IMR-90 (cell line): Measurements from ENCODE around the gene IFNA16. TPM values are rescaled to one million over a fixed set of nuclear protein-coding genes. Genes with fewer than 3 reads are reported as not detected.

Experiments
- ATAC-seq: fragments of 200-7000 bp; cut with Tn5 transposase; 2 replicates; pipeline ENCODE4 v1.9.1; 2020; ENCODE audit warnings: low read depth, mild to moderate bottlenecking, moderate library complexity
- BruUV-seq: library from RNA; stranded (reverse); fragments of 400-500 nt; replicated peaks from 2 replicates; lab custom pipeline; 2021; lab: Mats Ljungman, UMichigan
- CTCF ChIA-PET: fragments of 300-600 bp; formaldehyde crosslinking; extraction: SDS; loops from one replicate; lab custom pipeline; 2021; ENCODE audit warnings: antibody characterized with exemption; lab: Yijun Ruan, JAX
- POLR2A ChIA-PET: fragments of 300-600 bp; sonication (Branson Sonifier 250); formaldehyde crosslinking; loops from one replicate; lab custom pipeline; 2022; ENCODE audit warnings: antibody characterized with exemption; ENCODE audit not compliant: unreplicated experiment; lab: Charles Lee
- DNase-seq: peaks from one replicate; pipeline ENCODE4 v3.0.0; 2013
- H2AFZ ChIP-seq: replicated peaks from 2 replicates; pipeline ENCODE3; 2013; ENCODE audit warnings: low read length, mild to moderate bottlenecking; ENCODE audit not compliant: poor library complexity
- H2AK5ac ChIP-seq: 2 replicates; pipeline ENCODE4 v1.6.1; 2013; ENCODE audit warnings: low read depth, low read length, inconsistent platforms
- H2AK9ac ChIP-seq: replicated peaks from 2 replicates; pipeline ENCODE3; 2013; ENCODE audit warnings: mild to moderate bottlenecking, low read depth, low read length, moderate library complexity; ENCODE audit not compliant: poor library complexity
- H2BK120ac ChIP-seq: 2 replicates; pipeline ENCODE4 v1.6.1; 2013; ENCODE audit warnings: low read depth, low read length, inconsistent platforms
- H2BK15ac ChIP-seq: 3 replicates; pipeline ENCODE4 v1.6.1; 2013; ENCODE audit warnings: low read depth, low read length, inconsistent platforms
- H2BK20ac ChIP-seq: 2 replicates; pipeline ENCODE4 v1.6.1; 2013; ENCODE audit warnings: low read depth, mild to moderate bottlenecking, inconsistent platforms, low read length, moderate library complexity
- H2BK5ac ChIP-seq: 2 replicates; pipeline ENCODE4 v1.6.1; 2013; ENCODE audit warnings: mild to moderate bottlenecking, low read depth, low read length, inconsistent platforms; ENCODE audit not compliant: poor library complexity, severe bottlenecking
- H3K14ac ChIP-seq: replicated peaks from 2 replicates; pipeline ENCODE4 v1.6.1; 2013; ENCODE audit warnings: low read depth, low read length, inconsistent platforms
- H3K18ac ChIP-seq: 2 replicates; pipeline ENCODE4 v1.6.1; 2013; ENCODE audit warnings: low read depth, low read length, control low read depth
- H3K23ac ChIP-seq: 2 replicates; pipeline ENCODE4 v1.6.1; 2013; ENCODE audit warnings: low read depth, low read length, inconsistent platforms
- H3K27ac ChIP-seq: 2 replicates; pipeline ENCODE4 v1.5.1; 2013; ENCODE audit warnings: mild to moderate bottlenecking, control low read depth, low read length; ENCODE audit not compliant: insufficient read depth
- H3K27me3 ChIP-seq: 2 replicates; pipeline ENCODE4 v1.6.1; 2013; ENCODE audit warnings: low read length; ENCODE audit not compliant: control insufficient read depth, insufficient read depth
- H3K36me3 ChIP-seq: 2 replicates; pipeline ENCODE4 v1.6.1; 2013; ENCODE audit warnings: low read length, mixed read lengths; ENCODE audit not compliant: control insufficient read depth, insufficient read depth
- H3K4ac ChIP-seq: 2 replicates; pipeline ENCODE4 v1.6.1; 2013; ENCODE audit warnings: low read depth, low read length, inconsistent platforms
- H3K4me1 ChIP-seq: 2 replicates; pipeline ENCODE4 v1.6.1; 2013; ENCODE audit warnings: low read length, mixed read lengths; ENCODE audit not compliant: control insufficient read depth, insufficient read depth
- H3K4me2 ChIP-seq: 2 replicates; pipeline ENCODE4 v1.6.1; 2013; ENCODE audit warnings: low read depth, mild to moderate bottlenecking, control low read depth, low read length, moderate library complexity
- H3K4me3 ChIP-seq: 2 replicates; pipeline ENCODE4 v1.5.1; 2013; ENCODE audit warnings: low read depth, mild to moderate bottlenecking, control low read depth, low read length, moderate library complexity; ENCODE audit not compliant: insufficient read depth
- H3K56ac ChIP-seq: 2 replicates; pipeline ENCODE4 v1.6.1; 2013; ENCODE audit warnings: low read length, inconsistent platforms; ENCODE audit not compliant: insufficient read depth; ENCODE audit errors: extremely low read depth
- H3K79me1 ChIP-seq, 2 experiments: 2 replicates each; pipeline ENCODE4 v1.6.1; 2013; ENCODE audit warnings: low read length in 2 of 2, inconsistent platforms in 1 of 2, low read depth in 1 of 2
- H3K9ac ChIP-seq: 2 replicates; pipeline ENCODE4 v1.6.1; 2013; ENCODE audit warnings: low read depth, low read length, control low read depth
- H3K9me1 ChIP-seq: 2 replicates; pipeline ENCODE4 v1.6.1; 2013; ENCODE audit warnings: low read length, inconsistent platforms; ENCODE audit not compliant: insufficient read depth
- H3K9me3 ChIP-seq: 2 replicates; pipeline ENCODE4 v1.6.1; 2013; ENCODE audit warnings: low read length; ENCODE audit not compliant: control insufficient read depth, insufficient read depth
- H4K20me1 ChIP-seq: 2 replicates; pipeline ENCODE4 v1.6.1; 2013; ENCODE audit warnings: low read length, inconsistent platforms; ENCODE audit not compliant: insufficient read depth
- H4K5ac ChIP-seq: 2 replicates; pipeline ENCODE4 v1.6.1; 2013; ENCODE audit warnings: mild to moderate bottlenecking, low read depth, low read length, control low read depth
- H4K8ac ChIP-seq, 2 experiments: 2 replicates each; pipeline ENCODE4 v1.6.1; 2013; ENCODE audit warnings: low read depth in 2 of 2, low read length in 2 of 2, control low read depth in 1 of 2, inconsistent platforms in 1 of 2
- H4K91ac ChIP-seq: 2 replicates; pipeline ENCODE4 v1.6.1; 2013; ENCODE audit warnings: low read depth, low read length, inconsistent platforms; ENCODE audit not compliant: insufficient read depth
- BHLHE40 ChIP-seq: fragments of 150-350 bp; IDR thresholded peaks from 2 replicates; pipeline ENCODE4 v1.6.1; 2016; ENCODE audit warnings: mild to moderate bottlenecking, low read depth, low read length
- CEBPB ChIP-seq: IDR thresholded peaks from 2 replicates; pipeline ENCODE4 v1.6.1; 2012; ENCODE audit warnings: low read depth, low read length, improper control_type of control experiment
- CHD1 ChIP-seq: IDR thresholded peaks from 2 replicates; pipeline ENCODE4 v1.6.1; 2012; ENCODE audit warnings: low read depth, low read length, improper control_type of control experiment
- ELK1 ChIP-seq: fragments of 150-350 bp; IDR thresholded peaks from 2 replicates; pipeline ENCODE4 v1.6.1; 2016; ENCODE audit warnings: low read depth, mild to moderate bottlenecking, low read length, moderate library complexity, borderline replicate concordance
- FOS ChIP-seq: fragments of 150-350 bp; IDR thresholded peaks from 2 replicates; pipeline ENCODE4 v1.6.1; 2016; ENCODE audit warnings: low read depth, low read length
- MAFK ChIP-seq: IDR thresholded peaks from 2 replicates; pipeline ENCODE4 v1.6.1; 2012; ENCODE audit warnings: low read depth, low read length, improper control_type of control experiment
- MAZ ChIP-seq: IDR thresholded peaks from 2 replicates; pipeline ENCODE4 v1.6.1; 2012; ENCODE audit warnings: low read depth, mild to moderate bottlenecking, low read length, improper control_type of control experiment, moderate library complexity, borderline replicate concordance
- MXI1 ChIP-seq: IDR thresholded peaks from 2 replicates; pipeline ENCODE4 v1.6.1; 2012; ENCODE audit warnings: low read depth, mild to moderate bottlenecking, low read length, moderate library complexity, borderline replicate concordance
- NFE2L2 ChIP-seq: fragments of 150-350 bp; IDR thresholded peaks from 2 replicates; pipeline ENCODE4 v1.6.1; 2016; ENCODE audit warnings: low read depth, mild to moderate bottlenecking, low read length
- POLR2A ChIP-seq: IDR thresholded peaks from 2 replicates; pipeline ENCODE4 v1.6.1; 2012; ENCODE audit warnings: mild to moderate bottlenecking, low read depth, low read length
- RAD21 ChIP-seq: IDR thresholded peaks from 2 replicates; pipeline ENCODE4 v1.6.1; 2012; ENCODE audit warnings: low read length, improper control_type of control experiment
- RCOR1 ChIP-seq: IDR thresholded peaks from 2 replicates; pipeline ENCODE4 v1.6.1; 2012; ENCODE audit warnings: mild to moderate bottlenecking, low read length, improper control_type of control experiment; ENCODE audit not compliant: insufficient replicate concordance
- RFX5 ChIP-seq: IDR thresholded peaks from 2 replicates; pipeline ENCODE4 v1.8.0; 2012; ENCODE audit warnings: low read depth, mild to moderate bottlenecking, low read length, moderate library complexity
- SMC3 ChIP-seq: fragments of 150-350 bp; IDR thresholded peaks from 2 replicates; pipeline ENCODE4 v1.6.1; 2016; ENCODE audit warnings: low read depth, mild to moderate bottlenecking, antibody characterized with exemption, low read length, moderate library complexity
- WGBS, 2 experiments: methylation state at CpG; one replicate each; pipeline versions ENCODE4 v1.1.5 to v1.1.7; 2013; ENCODE audit warnings: missing lambda C conversion rate in 2 of 2; ENCODE audit not compliant: insufficient read length in 1 of 2; ENCODE audit errors: extremely low coverage in 2 of 2; 5-methylcytosine and 5-hydroxymethylcytosine counted together
- dilution Hi-C: fragments of 300-500 bp; cut with HindIII; formaldehyde crosslinking; loops from one replicate; pipeline ENCODE4 v1.14.3; 2018; ENCODE audit warnings: low sequenced_read_pairs; ENCODE audit not compliant: unreplicated experiment
- in situ Hi-C: fragments of 300-500 bp; cut with MboI; formaldehyde crosslinking; loops from 3 replicates; pipeline ENCODE4 v1.14.3; 2019; ENCODE audit warnings: low sequenced_read_pairs, inconsistent platforms, mixed read lengths
- intact Hi-C: fragments of 100-400 bp; cut with micrococcal nuclease; formaldehyde crosslinking; loops from 2 replicates; pipeline ENCODE4 v1.10.0; 2022
- polyA plus RNA-seq, 3 experiments: library from polyadenylated mRNA; depleted of rRNA; stranded (reverse); fragments of >200 nt; gene quantifications; 2 replicates each; pipeline ENCODE4 v1.2.3, GENCODE V29; 2012; ENCODE audit warnings: low replicate concordance in 1 of 3
- total RNA-seq: library from RNA; depleted of rRNA; stranded (reverse); fragments of >200 nt; gene quantifications from 2 replicates; pipeline ENCODE4 v1.2.3, GENCODE V29; 2012
- TF ChIP-seq, protein P1 (sequence below): fragments of 150-350 bp; IDR thresholded peaks from 2 replicates; pipeline ENCODE4 v1.6.1; 2017; ENCODE audit warnings: mild to moderate bottlenecking, antibody characterized with exemption, low read length, low read depth
- TF ChIP-seq, protein P2 (sequence below): conservative IDR thresholded peaks from 2 replicates; pipeline ENCODE4 v1.5.1; 2012; ENCODE audit warnings: mild to moderate bottlenecking, low read depth, low read length, improper control_type of control experiment

IFNA16 gene
- total and polyA plus RNA-seq, 2 of the 4 experiments (the other 2 are of a cell fraction) = not detected

GRCh38 chr9:21239911-21240310, 22.8 kb upstream of the IFNA16 start, which contains the start of gene IFNA14:
Gene IFNA14, minus strand, starts transcription at chr9:21240005. Its CDS starts 70 bp downstream, at chr9:21239935.
- H3K4me1 ChIP-seq = no peaks in the 10 kb centered on the region
- H2AK9ac ChIP-seq = no peak within 1 kb of the TSS
- WGBS, 2 experiments = no CpG with 5 or more reads among the region's 2 CpGs
- ChIA-PET CTCF (no interaction called here), POLR2A (no interaction called here)
- H2BK120ac ChIP-seq = no peak within 1 kb of the TSS
- in situ Hi-C loops (no loop called here), dilution Hi-C loops (no loop called here), intact Hi-C loops (loop anchor here (5.0 kb wide), 1 partner anchor 212 kb away; no protein-coding TSS in a partner anchor)
- no peak for DNase-seq
- no peak within 1 kb of the TSS for H4K8ac ChIP-seq
- H4K5ac ChIP-seq = no peak within 1 kb of the TSS
- no peak within 1 kb of the TSS for H2AK5ac ChIP-seq
- H2BK15ac ChIP-seq = no peak within 1 kb of the TSS
- no peak within 1 kb of the TSS for H3K4ac ChIP-seq
- no peak within 1 kb of the TSS for H3K27ac ChIP-seq
- H3K56ac ChIP-seq = no peak within 1 kb of the TSS
- no peaks in the 10 kb centered on the region for H3K36me3 ChIP-seq
- H3K4me2 ChIP-seq = no peak within 1 kb of the TSS
- no peaks in the 10 kb centered on the region; the same call in 1 of the 2 replicates for H3K27me3 ChIP-seq
- H3K9me3 ChIP-seq = no peaks in the 10 kb centered on the region
- no peak within 1 kb of the TSS for H3K9ac ChIP-seq
- H2AFZ ChIP-seq = no peak within 1 kb of the TSS
- H3K14ac ChIP-seq = no peak within 1 kb of the TSS
- H3K18ac ChIP-seq = no peak within 1 kb of the TSS
- no peak within 1 kb of the TSS for H4K91ac ChIP-seq
- no peak within 1 kb of the TSS for H3K4me3 ChIP-seq
- no peaks in the 10 kb centered on the region for H3K9me1 ChIP-seq
- ATAC-seq = no peak
- no peaks in the 10 kb centered on the region for H3K79me1 ChIP-seq
- TF ChIP-seq MAFK (no peak), NFE2L2 (no peak), MAZ (no peak), CHD1 (no peak), RAD21 (no peak), CEBPB (no peak), BHLHE40 (no peak), POLR2A (no peak), SMC3 (no peak), RFX5 (no peak), RCOR1 (no peak), ELK1 (no peak), FOS (no peak), MXI1 (no peak)
- TF ChIP-seq, protein P1, sequence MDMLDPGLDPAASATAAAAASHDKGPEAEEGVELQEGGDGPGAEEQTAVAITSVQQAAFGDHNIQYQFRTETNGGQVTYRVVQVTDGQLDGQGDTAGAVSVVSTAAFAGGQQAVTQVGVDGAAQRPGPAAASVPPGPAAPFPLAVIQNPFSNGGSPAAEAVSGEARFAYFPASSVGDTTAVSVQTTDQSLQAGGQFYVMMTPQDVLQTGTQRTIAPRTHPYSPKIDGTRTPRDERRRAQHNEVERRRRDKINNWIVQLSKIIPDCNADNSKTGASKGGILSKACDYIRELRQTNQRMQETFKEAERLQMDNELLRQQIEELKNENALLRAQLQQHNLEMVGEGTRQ = no peak
- TF ChIP-seq, protein P2, sequence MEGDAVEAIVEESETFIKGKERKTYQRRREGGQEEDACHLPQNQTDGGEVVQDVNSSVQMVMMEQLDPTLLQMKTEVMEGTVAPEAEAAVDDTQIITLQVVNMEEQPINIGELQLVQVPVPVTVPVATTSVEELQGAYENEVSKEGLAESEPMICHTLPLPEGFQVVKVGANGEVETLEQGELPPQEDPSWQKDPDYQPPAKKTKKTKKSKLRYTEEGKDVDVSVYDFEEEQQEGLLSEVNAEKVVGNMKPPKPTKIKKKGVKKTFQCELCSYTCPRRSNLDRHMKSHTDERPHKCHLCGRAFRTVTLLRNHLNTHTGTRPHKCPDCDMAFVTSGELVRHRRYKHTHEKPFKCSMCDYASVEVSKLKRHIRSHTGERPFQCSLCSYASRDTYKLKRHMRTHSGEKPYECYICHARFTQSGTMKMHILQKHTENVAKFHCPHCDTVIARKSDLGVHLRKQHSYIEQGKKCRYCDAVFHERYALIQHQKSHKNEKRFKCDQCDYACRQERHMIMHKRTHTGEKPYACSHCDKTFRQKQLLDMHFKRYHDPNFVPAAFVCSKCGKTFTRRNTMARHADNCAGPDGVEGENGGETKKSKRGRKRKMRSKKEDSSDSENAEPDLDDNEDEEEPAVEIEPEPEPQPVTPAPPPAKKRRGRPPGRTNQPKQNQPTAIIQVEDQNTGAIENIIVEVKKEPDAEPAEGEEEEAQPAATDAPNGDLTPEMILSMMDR = no peak
- H2BK5ac ChIP-seq = no peak within 1 kb of the TSS
- no peak within 1 kb of the TSS for H2BK20ac ChIP-seq
- H4K20me1 ChIP-seq = no peaks in the 10 kb centered on the region
- no TSS peak for BruUV-seq
- H3K23ac ChIP-seq = no peak within 1 kb of the TSS
